OCI-LY1 (cell line): ENCODE measurements around the gene SMTNL1.

Experiments used
- EZH2 ChIP-seq: fragments of 200-600 bp; sonication (generic), shearing (Covaris generic); IDR thresholded peaks from 2 replicates; pipeline ENCODE4 v1.8.0; 2017; ENCODE audit warnings: borderline replicate concordance, mixed run types, mild to moderate bottlenecking, antibody characterized with exemption, low read length, moderate library complexity, mixed read lengths
- TF ChIP-seq, protein P1 (sequence below): fragments of 200-600 bp; sonication (generic), shearing (Covaris generic); IDR thresholded peaks from 2 replicates; pipeline ENCODE4 v1.5.1; 2017; ENCODE audit warnings: mild to moderate bottlenecking, antibody characterized with exemption, low read length, moderate library complexity, mixed read lengths

DNA sequence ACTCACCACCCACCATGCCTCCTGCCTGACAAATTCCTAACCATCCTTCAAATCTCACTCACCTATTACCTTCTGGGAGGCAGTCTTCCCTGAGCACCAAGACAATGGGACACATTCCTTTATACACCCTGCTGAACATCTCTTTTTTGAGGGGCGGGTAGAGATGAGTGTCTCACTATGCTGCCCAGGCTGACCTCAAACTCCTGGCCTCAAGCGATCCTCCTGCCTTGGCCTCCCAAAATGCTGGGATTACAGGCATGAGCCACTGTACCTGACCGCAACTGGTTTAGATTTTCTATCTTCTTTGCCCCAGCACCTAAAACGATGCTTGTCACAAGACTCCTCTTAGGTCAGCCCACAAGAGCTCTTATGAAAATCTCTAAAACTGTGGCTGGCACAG lies 14.0 kb upstream of the SMTNL1 start:
- TF ChIP-seq, protein P1, sequence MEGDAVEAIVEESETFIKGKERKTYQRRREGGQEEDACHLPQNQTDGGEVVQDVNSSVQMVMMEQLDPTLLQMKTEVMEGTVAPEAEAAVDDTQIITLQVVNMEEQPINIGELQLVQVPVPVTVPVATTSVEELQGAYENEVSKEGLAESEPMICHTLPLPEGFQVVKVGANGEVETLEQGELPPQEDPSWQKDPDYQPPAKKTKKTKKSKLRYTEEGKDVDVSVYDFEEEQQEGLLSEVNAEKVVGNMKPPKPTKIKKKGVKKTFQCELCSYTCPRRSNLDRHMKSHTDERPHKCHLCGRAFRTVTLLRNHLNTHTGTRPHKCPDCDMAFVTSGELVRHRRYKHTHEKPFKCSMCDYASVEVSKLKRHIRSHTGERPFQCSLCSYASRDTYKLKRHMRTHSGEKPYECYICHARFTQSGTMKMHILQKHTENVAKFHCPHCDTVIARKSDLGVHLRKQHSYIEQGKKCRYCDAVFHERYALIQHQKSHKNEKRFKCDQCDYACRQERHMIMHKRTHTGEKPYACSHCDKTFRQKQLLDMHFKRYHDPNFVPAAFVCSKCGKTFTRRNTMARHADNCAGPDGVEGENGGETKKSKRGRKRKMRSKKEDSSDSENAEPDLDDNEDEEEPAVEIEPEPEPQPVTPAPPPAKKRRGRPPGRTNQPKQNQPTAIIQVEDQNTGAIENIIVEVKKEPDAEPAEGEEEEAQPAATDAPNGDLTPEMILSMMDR, result no peak
- no peak for TF ChIP-seq EZH2
